ENCODE data around the gene UNC93A. TPM values are rescaled to one million over a fixed set of nuclear protein-coding genes. Genes with fewer than 3 reads are reported as not detected.
A peak's percentile ranks its signal among the peaks of the same experiment; 100 is the strongest.
"Not testable (repeated sequence)": the region's sequence is repeated elsewhere in the genome, so short reads cannot be mapped to it uniquely, and the experiment has no call there.

UNC93A gene
- total RNA-seq, 1 donor from 2014 or later = 8.1 TPM

DNA sequence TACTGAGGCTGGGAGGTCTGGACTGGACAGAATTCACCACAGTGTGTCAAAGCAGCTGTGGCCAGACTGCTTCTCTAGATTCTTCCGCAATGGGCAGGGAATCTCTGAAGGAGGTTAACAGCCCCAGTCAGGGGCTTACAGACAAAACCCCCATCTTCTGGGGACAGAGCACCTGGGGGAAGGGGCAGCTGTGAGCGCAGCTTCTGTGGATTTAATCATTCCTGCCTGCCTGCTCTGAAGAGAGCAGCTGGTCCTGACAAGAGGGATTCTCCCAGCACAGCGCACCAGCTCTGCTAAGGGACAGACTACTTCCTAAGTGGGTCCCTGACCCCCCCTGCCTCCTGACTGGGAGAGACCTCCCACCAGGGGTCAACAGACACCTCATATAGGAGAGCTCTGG lies 32.5 kb upstream of the UNC93A start:
- DNase-seq (ENCODE audit: low spot score, unreplicated experiment) = no peak
- H3K36me3 Mint-ChIP-seq (ENCODE audit: insufficient read depth) = peaks cover 2% of the 10 kb centered on the region
- peaks cover 7% of the 10 kb centered on the region for H3K27me3 Mint-ChIP-seq
- peaks cover 23% of the 10 kb centered on the region for H3K9me3 Mint-ChIP-seq (ENCODE audit: low read depth)
- H3K4me3 Mint-ChIP-seq (ENCODE audit: low read depth) = no peak overlapping the region
- peak overlapping the region; percentile 24 for H3K27ac Mint-ChIP-seq
- H3K4me1 Mint-ChIP-seq (ENCODE audit: low read depth) = peaks cover 10% of the 10 kb centered on the region
- TF ChIP-seq, protein P1, sequence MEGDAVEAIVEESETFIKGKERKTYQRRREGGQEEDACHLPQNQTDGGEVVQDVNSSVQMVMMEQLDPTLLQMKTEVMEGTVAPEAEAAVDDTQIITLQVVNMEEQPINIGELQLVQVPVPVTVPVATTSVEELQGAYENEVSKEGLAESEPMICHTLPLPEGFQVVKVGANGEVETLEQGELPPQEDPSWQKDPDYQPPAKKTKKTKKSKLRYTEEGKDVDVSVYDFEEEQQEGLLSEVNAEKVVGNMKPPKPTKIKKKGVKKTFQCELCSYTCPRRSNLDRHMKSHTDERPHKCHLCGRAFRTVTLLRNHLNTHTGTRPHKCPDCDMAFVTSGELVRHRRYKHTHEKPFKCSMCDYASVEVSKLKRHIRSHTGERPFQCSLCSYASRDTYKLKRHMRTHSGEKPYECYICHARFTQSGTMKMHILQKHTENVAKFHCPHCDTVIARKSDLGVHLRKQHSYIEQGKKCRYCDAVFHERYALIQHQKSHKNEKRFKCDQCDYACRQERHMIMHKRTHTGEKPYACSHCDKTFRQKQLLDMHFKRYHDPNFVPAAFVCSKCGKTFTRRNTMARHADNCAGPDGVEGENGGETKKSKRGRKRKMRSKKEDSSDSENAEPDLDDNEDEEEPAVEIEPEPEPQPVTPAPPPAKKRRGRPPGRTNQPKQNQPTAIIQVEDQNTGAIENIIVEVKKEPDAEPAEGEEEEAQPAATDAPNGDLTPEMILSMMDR (IDR thresholded peaks at IDR 0.05; ENCODE audit: unreplicated experiment) = no peak

DNA sequence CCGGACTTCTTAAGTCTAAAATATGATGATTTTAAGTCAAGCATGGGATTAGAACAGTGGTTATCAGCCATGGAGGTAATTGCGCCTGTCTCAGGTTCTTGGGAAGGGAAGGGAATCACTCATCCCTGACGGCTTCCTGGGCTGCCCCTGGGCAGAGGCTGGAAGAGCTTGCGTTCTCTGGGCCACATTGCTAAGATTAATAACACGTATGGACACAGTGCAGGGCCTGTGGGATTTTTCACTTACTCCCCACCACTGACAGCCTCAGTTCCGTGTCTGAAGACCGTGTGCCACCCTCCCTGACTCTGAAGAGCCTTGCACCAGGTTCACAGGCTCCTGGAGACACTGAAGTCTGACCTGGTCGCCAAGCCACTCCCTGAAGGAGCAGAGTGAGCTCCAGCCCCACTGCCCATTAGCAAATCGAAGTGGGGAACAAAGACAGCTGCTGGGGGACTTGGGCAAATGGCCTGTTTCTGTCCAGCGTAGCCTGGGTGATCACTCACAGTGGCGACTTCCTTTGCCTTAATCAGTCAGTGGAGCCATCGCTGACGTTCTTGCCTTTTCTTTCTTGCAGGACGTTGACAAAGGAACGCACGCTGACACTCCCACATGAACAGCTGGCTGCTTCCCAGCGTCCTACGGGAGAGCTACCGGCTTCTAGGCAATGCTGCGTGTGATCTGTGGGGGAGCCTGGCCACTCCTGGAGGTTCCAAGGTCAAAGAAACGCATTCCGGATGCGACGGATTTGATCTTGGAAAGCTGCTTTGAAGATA lies 24.9 kb upstream of the UNC93A start:
- not testable (repeated sequence) for H3K27me3 Mint-ChIP-seq; H3K36me3 Mint-ChIP-seq (ENCODE audit: insufficient read depth); DNase-seq (ENCODE audit: low spot score, unreplicated experiment); H3K4me3 Mint-ChIP-seq (ENCODE audit: low read depth); H3K9me3 Mint-ChIP-seq (ENCODE audit: low read depth)
- Mint-ChIP-seq H3K27ac (peak overlapping the region; percentile 54), H3K4me1 (ENCODE audit: low read depth) (peaks cover 48% of the 10 kb centered on the region)

DNA sequence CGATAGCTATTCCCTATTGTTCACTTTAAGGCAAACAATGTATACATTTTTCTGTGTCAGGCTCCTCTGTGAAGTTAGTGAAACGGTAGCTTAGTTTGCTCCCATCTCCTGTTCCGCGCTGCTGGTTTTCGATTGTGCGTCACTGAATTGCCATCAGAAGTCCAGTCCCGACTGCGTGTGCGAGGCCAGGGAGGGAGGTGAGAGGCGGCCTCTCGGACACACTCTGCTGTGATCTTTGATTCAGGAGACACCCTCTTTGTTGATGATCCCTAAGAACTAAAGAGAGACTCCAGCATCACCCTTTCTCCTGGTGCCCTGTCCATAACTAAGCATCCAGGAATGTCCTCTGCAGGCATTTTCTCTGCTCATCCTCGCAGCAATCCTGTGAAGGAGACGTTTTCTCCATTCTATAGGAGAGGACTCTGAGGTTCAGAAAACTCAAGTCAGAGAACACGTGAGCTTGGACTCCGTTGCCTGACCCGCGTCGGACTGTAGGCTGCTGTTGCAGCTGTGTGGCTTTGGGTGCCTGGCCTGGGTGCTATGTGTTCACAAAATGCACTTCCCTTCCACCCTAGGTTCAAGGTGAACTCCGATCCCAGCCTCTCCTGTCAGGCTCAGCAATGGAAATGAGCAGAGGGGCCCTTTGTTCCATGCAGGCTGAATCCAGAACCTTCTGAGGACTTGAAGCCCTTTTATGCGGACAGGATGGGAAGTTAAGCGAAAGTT lies 24.1 kb upstream of the UNC93A start:
- DNase-seq (ENCODE audit: low spot score, unreplicated experiment) = no peak
- Mint-ChIP-seq H3K27me3 (no peaks in the 10 kb centered on the region), H3K27ac (peak overlapping the region; percentile 95), H3K4me1 (ENCODE audit: low read depth) (peaks cover 53% of the 10 kb centered on the region), H3K36me3 (ENCODE audit: insufficient read depth) (peaks cover 2% of the 10 kb centered on the region), H3K9me3 (ENCODE audit: low read depth) (no peaks in the 10 kb centered on the region), H3K4me3 (ENCODE audit: low read depth) (no peak overlapping the region)
- TF ChIP-seq, protein P1 (IDR thresholded peaks at IDR 0.05; ENCODE audit: unreplicated experiment) = no peak

DNA sequence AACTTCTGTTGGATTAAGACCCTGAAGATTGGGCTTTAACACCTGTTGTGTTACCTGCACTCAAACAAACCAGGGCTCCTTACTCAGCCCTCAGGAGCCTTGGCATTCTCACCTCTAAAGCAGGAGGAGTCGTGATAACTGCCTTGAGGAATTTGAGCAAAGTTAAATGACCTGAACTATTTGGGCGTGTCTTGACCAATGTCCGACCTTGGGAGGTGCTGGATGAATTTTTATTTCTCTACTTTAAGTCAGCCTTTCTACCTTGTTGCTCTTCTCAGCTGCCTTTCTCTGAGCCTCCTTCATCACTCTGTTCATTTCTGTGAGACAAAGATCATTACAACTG lies 23.6 kb upstream of the UNC93A start:
- DNase-seq (ENCODE audit: low spot score, unreplicated experiment); H3K36me3 Mint-ChIP-seq (ENCODE audit: insufficient read depth); H3K27me3 Mint-ChIP-seq; H3K9me3 Mint-ChIP-seq (ENCODE audit: low read depth); H3K4me3 Mint-ChIP-seq (ENCODE audit: low read depth): not testable (repeated sequence)
- H3K27ac Mint-ChIP-seq = peak overlapping the region; percentile 95
- peaks cover 54% of the 10 kb centered on the region for H3K4me1 Mint-ChIP-seq (ENCODE audit: low read depth)

DNA sequence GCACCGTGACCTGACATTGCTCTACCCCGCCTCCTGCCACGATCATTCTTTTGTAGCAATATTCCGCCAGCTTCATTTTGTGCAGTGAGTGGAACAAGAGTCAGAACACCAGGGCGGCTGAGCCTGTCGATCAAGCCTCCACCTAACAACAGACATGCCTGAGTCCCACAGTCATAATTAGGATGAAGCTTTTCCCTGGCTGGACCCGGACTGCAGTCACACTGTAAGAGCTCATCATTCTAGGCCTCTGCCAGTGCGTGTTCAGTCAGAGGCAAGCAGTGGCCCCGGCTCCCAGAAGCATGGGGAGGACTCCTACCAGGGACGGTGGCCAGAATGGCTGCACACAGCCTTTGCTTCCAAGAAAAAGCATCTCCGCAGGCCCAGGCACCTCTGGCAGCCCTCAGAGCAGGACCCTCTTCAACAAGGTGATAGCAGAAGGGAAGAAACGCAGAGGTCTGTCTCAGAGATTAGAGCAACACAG lies 23.2 kb upstream of the UNC93A start:
- H3K27ac Mint-ChIP-seq = peak overlapping the region; percentile 95

DNA sequence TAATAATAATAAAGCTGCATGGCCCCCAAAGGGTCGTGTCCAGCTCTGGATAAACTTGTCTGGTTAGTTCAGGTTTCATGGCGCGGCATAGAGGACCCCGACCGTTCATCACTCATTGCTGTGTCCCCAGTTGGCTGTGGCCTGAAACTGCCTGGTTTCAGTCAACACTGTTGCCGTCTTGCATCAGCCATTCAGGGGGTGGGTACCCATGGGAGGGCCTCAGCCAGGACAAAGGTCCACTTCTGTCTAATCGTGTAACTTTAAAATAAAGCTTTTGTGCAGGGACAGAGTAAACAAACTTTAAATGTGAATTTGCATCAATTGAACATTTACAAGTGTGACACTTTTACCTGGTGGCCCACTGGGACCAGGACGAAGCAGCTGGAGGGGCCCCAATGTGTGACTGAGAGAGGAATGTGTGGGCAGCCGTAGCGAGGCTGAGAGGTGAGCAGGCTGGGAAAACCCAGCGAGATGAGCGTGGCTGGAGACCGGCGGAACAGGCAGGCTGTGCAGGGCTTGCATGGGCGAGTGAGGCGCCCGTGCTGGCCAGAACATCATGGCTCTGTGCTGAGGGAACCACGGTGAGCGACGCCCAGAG lies 22.3 kb upstream of the UNC93A start:
- H3K36me3 Mint-ChIP-seq (ENCODE audit: insufficient read depth) = no peaks in the 10 kb centered on the region
- H3K27ac Mint-ChIP-seq = peak overlapping the region; percentile 96
- no peaks in the 10 kb centered on the region for H3K27me3 Mint-ChIP-seq
- peak overlapping the region; percentile 45 for H3K4me3 Mint-ChIP-seq (ENCODE audit: low read depth)
- TF ChIP-seq, protein P1 (IDR thresholded peaks at IDR 0.05; ENCODE audit: unreplicated experiment) = no peak
- DNase-seq (ENCODE audit: low spot score, unreplicated experiment) = peak; percentile 29
- H3K4me1 Mint-ChIP-seq (ENCODE audit: low read depth) = peaks cover 61% of the 10 kb centered on the region
- H3K9me3 Mint-ChIP-seq (ENCODE audit: low read depth) = no peaks in the 10 kb centered on the region

More for the DNA sequence above, 23.2 kb upstream of the UNC93A start:
- Mint-ChIP-seq H3K4me1 (ENCODE audit: low read depth) (peaks cover 55% of the 10 kb centered on the region), H3K36me3 (ENCODE audit: insufficient read depth) (no peaks in the 10 kb centered on the region), H3K27me3 (no peaks in the 10 kb centered on the region), H3K4me3 (ENCODE audit: low read depth) (no peak overlapping the region), H3K9me3 (ENCODE audit: low read depth) (no peaks in the 10 kb centered on the region)
- TF ChIP-seq, protein P1 (IDR thresholded peaks at IDR 0.05; ENCODE audit: unreplicated experiment) = no peak
- no peak for DNase-seq (ENCODE audit: low spot score, unreplicated experiment)
